C4-2B (cell line): ENCODE measurements around the gene SHB.

Source experiments
- ZFX ChIP-seq: fragments of 450-650 bp; IDR thresholded peaks from 2 replicates; pipeline ENCODE4 v1.6.1; 2017
- TF ChIP-seq, protein P1 (sequence below): fragments of 450-650 bp; conservative IDR thresholded peaks from 2 replicates; pipeline ENCODE4 v1.5.1; 2017; ENCODE audit warnings: mild to moderate bottlenecking

DNA sequence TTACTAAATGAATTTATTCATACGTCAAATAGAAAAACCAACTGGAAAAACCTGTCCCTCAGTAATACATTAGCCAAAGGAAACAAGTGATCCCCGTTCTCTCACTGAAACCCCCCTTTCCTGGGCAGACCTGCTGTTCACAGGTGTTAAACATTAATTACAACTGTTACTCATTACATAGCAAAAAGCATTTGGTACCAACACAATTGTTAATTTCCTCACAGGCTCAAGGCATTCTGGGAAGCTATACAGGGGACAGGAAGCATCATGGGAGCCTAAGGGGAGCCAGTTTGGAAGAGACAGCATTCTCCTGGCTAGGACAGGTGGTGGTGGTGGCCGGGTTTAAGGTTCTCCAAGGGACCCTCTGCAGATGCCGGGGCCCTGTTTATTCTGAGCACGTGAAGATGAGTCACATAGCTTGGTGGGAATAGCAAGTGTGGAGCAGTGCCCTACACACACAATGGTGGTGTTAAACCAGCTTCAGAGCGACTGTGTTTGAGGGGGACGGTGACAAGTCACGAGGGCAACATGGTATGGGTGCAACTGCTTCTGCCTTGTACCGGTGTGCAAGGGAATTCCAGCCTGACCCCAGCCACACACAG, 102.5 kb downstream of the SHB start:
- TF ChIP-seq, protein P1, sequence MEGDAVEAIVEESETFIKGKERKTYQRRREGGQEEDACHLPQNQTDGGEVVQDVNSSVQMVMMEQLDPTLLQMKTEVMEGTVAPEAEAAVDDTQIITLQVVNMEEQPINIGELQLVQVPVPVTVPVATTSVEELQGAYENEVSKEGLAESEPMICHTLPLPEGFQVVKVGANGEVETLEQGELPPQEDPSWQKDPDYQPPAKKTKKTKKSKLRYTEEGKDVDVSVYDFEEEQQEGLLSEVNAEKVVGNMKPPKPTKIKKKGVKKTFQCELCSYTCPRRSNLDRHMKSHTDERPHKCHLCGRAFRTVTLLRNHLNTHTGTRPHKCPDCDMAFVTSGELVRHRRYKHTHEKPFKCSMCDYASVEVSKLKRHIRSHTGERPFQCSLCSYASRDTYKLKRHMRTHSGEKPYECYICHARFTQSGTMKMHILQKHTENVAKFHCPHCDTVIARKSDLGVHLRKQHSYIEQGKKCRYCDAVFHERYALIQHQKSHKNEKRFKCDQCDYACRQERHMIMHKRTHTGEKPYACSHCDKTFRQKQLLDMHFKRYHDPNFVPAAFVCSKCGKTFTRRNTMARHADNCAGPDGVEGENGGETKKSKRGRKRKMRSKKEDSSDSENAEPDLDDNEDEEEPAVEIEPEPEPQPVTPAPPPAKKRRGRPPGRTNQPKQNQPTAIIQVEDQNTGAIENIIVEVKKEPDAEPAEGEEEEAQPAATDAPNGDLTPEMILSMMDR = no peak
- TF ChIP-seq ZFX = no peak
